ENCODE data around the gene COL6A2. TPM values are rescaled to one million over a fixed set of nuclear protein-coding genes. Genes with fewer than 3 reads are reported as not detected.

Gene COL6A2
- total RNA-seq, 1 donor from 2014 or later, result 32.0 TPM

DNA sequence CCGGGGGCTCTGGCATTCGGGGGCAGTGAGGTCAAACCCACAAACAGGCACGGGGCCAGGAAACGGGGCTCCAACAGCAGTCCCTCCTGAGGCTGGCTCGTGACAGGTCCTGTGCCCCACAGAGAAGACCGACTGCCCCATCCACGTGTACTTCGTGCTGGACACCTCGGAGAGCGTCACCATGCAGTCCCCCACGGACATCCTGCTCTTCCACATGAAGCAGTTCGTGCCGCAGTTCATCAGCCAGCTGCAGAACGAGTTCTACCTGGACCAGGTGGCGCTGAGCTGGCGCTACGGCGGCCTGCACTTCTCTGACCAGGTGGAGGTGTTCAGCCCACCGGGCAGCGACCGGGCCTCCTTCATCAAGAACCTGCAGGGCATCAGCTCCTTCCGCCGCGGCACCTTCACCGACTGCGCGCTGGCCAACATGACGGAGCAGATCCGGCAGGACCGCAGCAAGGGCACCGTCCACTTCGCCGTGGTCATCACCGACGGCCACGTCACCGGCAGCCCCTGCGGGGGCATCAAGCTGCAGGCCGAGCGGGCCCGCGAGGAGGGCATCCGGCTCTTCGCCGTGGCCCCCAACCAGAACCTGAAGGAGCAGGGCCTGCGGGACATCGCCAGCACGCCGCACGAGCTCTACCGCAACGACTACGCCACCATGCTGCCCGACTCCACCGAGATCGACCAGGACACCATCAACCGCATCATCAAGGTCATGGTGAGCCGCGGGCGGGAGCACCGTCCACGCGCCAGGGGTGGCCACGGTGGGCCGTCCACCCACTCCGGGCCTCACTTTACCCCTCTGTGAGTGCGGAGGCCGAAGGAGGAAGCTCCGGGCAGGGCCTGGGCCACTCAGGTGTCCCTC is 14.2 kb downstream of the COL6A2 start:
- TF ChIP-seq, protein P1, sequence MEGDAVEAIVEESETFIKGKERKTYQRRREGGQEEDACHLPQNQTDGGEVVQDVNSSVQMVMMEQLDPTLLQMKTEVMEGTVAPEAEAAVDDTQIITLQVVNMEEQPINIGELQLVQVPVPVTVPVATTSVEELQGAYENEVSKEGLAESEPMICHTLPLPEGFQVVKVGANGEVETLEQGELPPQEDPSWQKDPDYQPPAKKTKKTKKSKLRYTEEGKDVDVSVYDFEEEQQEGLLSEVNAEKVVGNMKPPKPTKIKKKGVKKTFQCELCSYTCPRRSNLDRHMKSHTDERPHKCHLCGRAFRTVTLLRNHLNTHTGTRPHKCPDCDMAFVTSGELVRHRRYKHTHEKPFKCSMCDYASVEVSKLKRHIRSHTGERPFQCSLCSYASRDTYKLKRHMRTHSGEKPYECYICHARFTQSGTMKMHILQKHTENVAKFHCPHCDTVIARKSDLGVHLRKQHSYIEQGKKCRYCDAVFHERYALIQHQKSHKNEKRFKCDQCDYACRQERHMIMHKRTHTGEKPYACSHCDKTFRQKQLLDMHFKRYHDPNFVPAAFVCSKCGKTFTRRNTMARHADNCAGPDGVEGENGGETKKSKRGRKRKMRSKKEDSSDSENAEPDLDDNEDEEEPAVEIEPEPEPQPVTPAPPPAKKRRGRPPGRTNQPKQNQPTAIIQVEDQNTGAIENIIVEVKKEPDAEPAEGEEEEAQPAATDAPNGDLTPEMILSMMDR (IDR thresholded peaks at IDR 0.05; ENCODE audit: unreplicated experiment), result no peak
- Mint-ChIP-seq H3K4me1 (ENCODE audit: low read depth) (no peaks in the 10 kb centered on the region), H3K36me3 (ENCODE audit: insufficient read depth) (peaks cover 4% of the 10 kb centered on the region), H3K27me3 (no peaks in the 10 kb centered on the region), H3K4me3 (ENCODE audit: low read depth) (no peak overlapping the region), H3K9me3 (ENCODE audit: low read depth) (peaks cover 10% of the 10 kb centered on the region), H3K27ac (no peak overlapping the region)
- peak; percentile 8 for DNase-seq (ENCODE audit: low spot score, unreplicated experiment)

DNA sequence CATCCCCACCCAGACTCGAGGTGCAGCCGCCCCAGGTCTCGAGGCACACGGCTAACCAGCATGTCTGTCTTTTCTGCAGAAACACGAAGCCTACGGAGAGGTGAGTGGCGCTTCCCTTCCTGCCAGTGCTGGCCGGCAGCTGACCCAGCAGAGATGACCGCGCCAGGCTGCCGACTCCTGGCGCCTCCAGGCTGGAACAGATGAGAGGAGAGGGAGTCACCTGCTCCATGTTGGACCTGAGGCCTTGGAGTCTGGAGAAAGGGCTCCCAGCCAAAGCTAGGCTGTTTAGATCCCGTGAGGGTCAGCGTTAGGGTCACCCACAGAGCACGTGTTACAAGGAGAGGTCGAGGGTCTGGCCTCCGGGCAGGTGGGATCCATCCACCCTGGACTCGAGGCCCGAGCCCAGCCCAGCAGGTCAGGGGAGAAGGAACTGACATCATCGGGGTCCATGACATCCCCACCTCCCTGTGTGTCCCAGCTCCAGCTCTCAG is 14.9 kb downstream of the COL6A2 start:
- Mint-ChIP-seq H3K36me3 (ENCODE audit: insufficient read depth) (peaks cover 3% of the 10 kb centered on the region), H3K27ac (no peak overlapping the region), H3K9me3 (ENCODE audit: low read depth) (peaks cover 7% of the 10 kb centered on the region), H3K4me1 (ENCODE audit: low read depth) (no peaks in the 10 kb centered on the region), H3K4me3 (ENCODE audit: low read depth) (no peak overlapping the region), H3K27me3 (no peaks in the 10 kb centered on the region)
- peak; percentile 6 for DNase-seq (ENCODE audit: low spot score, unreplicated experiment)
- TF ChIP-seq, protein P1 (IDR thresholded peaks at IDR 0.05; ENCODE audit: unreplicated experiment), result no peak

DNA sequence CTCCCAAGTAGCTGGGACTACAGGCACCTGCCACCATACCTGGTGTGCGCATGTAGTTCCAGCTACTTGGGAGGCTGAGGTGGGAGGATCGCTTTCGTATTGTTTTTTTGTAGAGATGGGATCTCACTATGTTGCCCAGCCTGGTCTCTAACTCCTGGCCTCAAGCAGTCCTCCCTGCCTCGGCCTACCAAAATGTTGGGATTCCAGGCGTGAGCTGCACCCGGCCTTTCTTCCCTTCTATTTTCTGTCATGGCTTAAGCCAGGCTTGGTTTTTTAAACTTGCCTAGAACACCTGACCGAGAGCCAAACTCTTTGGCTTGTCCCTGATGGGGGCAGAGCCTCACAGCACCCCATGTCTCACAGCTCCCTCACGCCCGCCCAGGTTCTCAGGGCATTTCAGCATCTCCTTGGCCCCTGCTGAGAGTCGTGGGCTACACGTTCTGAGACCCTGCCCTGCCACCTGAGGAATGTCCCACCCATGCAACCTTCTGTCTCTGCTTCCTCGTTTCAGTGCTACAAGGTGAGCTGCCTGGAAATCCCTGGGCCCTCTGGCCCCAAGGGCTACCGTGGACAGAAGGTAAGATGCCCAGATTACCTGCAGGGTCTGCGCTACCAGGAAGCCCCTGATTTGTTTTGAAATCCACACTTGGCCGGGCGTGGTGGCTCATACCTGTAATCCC is 15.7 kb downstream of the COL6A2 start:
- H3K36me3 Mint-ChIP-seq (ENCODE audit: insufficient read depth), result peaks cover 3% of the 10 kb centered on the region
- TF ChIP-seq, protein P1 (IDR thresholded peaks at IDR 0.05; ENCODE audit: unreplicated experiment), result no peak
- no peaks in the 10 kb centered on the region for H3K4me1 Mint-ChIP-seq (ENCODE audit: low read depth)
- no peak overlapping the region for H3K27ac Mint-ChIP-seq
- no peak for DNase-seq (ENCODE audit: low spot score, unreplicated experiment)
- no peaks in the 10 kb centered on the region for H3K27me3 Mint-ChIP-seq
- no peak overlapping the region for H3K4me3 Mint-ChIP-seq (ENCODE audit: low read depth)
- H3K9me3 Mint-ChIP-seq (ENCODE audit: low read depth), result no peaks in the 10 kb centered on the region

DNA sequence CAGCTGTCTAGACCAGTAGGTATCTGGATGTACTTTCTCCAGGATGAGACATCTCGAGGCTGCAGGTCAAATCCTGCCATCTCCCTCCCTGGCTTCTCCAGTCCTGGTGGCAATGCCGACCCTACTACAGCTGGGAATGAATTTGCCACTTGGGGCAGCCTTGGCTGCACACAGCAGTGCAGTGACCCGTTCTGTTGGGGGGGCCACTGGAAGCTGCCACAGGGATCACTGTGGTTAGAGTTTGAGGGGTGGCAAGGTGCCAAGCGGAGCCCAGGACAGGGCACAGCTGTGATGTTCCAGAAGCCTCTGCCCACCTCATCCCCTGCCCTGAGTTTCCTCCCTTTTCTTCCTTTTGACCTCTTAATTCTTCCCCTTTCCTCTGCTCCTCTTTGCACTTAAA is 17.1 kb downstream of the COL6A2 start:
- H3K4me1 Mint-ChIP-seq (ENCODE audit: low read depth), result no peaks in the 10 kb centered on the region
- H3K36me3 Mint-ChIP-seq (ENCODE audit: insufficient read depth), result peaks cover 3% of the 10 kb centered on the region
- TF ChIP-seq, protein P1 (IDR thresholded peaks at IDR 0.05; ENCODE audit: unreplicated experiment), result no peak
- H3K27me3 Mint-ChIP-seq, result no peaks in the 10 kb centered on the region
- peak; percentile 4 for DNase-seq (ENCODE audit: low spot score, unreplicated experiment)
- H3K9me3 Mint-ChIP-seq (ENCODE audit: low read depth), result no peaks in the 10 kb centered on the region
- H3K4me3 Mint-ChIP-seq (ENCODE audit: low read depth), result no peak overlapping the region
- no peak overlapping the region for H3K27ac Mint-ChIP-seq

DNA sequence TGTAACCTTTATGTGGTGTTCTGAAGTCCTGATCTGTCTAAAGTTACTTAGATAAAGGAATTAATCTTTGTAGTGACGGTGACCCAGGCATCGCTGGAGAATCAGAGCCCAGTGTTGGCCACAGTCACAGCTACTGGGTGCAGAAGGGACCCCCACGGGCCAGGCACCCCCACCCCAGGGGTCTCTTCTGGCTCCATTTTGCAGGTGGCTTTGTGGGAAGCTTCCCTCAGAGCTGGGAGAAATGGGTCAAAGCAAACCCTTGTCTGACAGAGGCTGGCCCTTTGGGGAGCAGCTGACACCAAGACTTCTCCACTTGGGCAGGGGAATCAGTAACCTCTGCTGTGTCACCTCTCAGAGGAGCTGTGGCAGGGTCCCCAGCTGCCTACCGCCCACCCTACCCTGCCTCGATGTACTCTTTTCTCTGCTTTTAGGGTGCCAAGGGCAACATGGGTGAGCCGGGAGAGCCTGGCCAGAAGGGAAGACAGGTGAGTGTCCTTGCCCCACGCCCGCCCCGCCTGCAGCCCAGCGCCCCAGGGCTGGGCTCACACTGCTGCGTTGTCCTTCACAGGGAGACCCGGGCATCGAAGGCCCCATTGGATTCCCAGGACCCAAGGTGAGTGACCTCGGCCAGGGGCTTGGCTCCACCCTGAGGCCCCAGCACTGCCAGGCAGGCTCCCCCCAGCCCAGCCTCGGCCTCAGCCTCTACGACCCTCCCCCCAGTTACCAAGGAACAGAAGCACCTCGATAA is 17.7 kb downstream of the COL6A2 start:
- H3K36me3 Mint-ChIP-seq (ENCODE audit: insufficient read depth), result peaks cover 3% of the 10 kb centered on the region
- no peaks in the 10 kb centered on the region for H3K4me1 Mint-ChIP-seq (ENCODE audit: low read depth)
- no peak overlapping the region for H3K27ac Mint-ChIP-seq
- no peaks in the 10 kb centered on the region for H3K9me3 Mint-ChIP-seq (ENCODE audit: low read depth)
- TF ChIP-seq, protein P1 (IDR thresholded peaks at IDR 0.05; ENCODE audit: unreplicated experiment), result no peak
- H3K27me3 Mint-ChIP-seq, result no peaks in the 10 kb centered on the region
- no peak overlapping the region for H3K4me3 Mint-ChIP-seq (ENCODE audit: low read depth)
- peak; percentile 5 for DNase-seq (ENCODE audit: low spot score, unreplicated experiment)

All from progenitor cell of endocrine pancreas (in vitro differentiated cells).